ENCODE data around the gene RAP1GDS1.

DNA sequence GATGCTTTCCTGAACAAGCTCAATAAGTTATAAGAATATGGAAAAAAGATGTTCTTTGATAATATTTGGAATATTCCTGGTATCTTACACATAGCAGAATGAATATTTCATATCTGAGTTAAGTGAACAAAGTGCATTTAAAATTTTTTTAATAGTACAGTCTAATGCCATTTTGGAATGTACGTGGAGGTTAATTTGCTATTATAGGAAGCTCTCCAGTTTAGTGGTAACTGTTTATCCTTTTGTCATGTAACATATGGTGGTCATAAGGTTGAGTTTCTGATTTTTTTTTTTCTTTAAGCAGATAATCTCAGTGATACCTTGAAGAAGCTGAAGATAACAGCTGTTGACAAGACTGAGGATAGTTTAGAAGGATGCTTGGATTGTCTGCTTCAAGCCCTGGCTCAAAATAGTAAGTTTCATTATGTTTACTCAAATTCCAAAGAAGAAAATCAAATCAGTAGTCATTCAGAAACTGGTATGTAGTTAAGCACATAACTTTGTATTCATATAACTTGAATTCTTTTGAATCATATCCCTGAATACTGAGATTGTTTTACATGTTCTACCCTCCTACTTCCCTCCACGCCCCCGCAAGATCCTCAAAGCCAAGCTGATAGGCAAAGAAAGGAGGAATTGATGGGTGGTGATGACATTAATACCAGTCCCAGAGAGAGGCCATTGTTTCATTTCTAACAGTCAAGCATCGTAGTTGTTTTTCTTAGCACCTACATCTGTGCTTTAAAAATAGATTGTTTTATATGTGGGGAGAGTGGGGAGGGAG is 32.1 kb downstream of the RAP1GDS1 start:
- TF ChIP-seq SIN3A (IDR thresholded peaks at IDR 0.05; ENCODE audit: low read depth) (no peak), POLR2AphosphoS5 (IDR thresholded peaks at IDR 0.05; ENCODE audit: low read depth, low read length) (no peak), EZH2phosphoT487 (IDR thresholded peaks at IDR 0.05; ENCODE audit: borderline replicate concordance) (no peak), CTCF (IDR thresholded peaks at IDR 0.05 in 2 of 3, conservative IDR thresholded peaks at IDR 0.05 in 1 of 3; ENCODE audit: borderline replicate concordance in 1 of 3, insufficient read depth in 1 of 3, low read depth in 2 of 3, low read length in 2 of 3) (no peak), YY1 (IDR thresholded peaks at IDR 0.05; ENCODE audit: extremely low read depth, insufficient replicate concordance, low read depth, low read length) (no peak), ELF1 (IDR thresholded peaks at IDR 0.05; ENCODE audit: borderline replicate concordance, low read depth) (no peak), POLR2A (IDR thresholded peaks at IDR 0.05; ENCODE audit: borderline replicate concordance, extremely low read depth, insufficient read depth, insufficient read length) (no peak)
- TF ChIP-seq, protein P1, sequence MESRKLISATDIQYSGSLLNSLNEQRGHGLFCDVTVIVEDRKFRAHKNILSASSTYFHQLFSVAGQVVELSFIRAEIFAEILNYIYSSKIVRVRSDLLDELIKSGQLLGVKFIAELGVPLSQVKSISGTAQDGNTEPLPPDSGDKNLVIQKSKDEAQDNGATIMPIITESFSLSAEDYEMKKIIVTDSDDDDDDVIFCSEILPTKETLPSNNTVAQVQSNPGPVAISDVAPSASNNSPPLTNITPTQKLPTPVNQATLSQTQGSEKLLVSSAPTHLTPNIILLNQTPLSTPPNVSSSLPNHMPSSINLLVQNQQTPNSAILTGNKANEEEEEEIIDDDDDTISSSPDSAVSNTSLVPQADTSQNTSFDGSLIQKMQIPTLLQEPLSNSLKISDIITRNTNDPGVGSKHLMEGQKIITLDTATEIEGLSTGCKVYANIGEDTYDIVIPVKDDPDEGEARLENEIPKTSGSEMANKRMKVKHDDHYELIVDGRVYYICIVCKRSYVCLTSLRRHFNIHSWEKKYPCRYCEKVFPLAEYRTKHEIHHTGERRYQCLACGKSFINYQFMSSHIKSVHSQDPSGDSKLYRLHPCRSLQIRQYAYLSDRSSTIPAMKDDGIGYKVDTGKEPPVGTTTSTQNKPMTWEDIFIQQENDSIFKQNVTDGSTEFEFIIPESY (IDR thresholded peaks at IDR 0.05; ENCODE audit: extremely low read depth, insufficient replicate concordance, low read length) = no peak
